NCI-H1092 treated with DMSO at 0.1 percent for 48 hours (cell line): ENCODE measurements around the gene METTL27.
A peak's percentile ranks its signal among the peaks of the same experiment; 100 is the strongest.
"Not testable (repeated sequence)": the region's sequence is repeated elsewhere in the genome, so short reads cannot be mapped to it uniquely, and the experiment has no call there.

ENCODE experiments used
- DNase-seq: peaks from one replicate; lab custom pipeline; 2025; lab: John Stamatoyannopoulos, UW

Gene METTL27

DNA sequence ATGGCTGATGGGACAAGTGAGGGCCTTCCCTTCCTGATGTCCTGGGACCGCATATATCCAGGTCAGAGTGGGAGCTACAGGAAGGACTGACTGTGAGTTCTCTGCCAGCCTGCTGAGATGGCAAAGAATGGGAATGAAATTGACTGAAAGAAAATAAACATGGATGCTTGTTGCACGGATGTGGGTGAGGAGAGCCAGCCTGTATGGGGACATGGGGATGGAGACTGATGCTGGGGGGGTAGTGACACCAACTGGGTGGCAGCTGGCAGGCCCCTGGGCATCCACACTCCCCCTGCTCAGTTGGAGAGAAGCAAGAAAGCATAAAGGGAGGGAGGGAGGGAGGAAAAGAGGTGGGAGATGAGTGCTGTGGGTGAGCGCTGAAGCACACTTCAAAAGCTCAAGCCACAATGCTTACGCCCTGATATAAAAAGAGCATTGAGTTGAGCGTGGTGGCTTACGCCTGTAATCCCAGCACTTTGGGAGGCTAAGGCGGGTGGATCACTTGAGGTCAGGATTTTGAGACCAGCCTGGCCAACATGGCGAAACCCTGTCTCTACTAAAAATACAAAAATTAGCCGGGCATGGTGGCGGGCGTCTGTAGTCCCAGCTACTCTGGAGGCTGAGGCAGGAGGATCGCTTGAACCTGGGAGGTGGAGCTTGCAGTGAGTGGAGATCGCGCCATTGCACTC lies 20.6 kb downstream of the METTL27 start:
- peak; percentile 27 for DNase-seq

DNA sequence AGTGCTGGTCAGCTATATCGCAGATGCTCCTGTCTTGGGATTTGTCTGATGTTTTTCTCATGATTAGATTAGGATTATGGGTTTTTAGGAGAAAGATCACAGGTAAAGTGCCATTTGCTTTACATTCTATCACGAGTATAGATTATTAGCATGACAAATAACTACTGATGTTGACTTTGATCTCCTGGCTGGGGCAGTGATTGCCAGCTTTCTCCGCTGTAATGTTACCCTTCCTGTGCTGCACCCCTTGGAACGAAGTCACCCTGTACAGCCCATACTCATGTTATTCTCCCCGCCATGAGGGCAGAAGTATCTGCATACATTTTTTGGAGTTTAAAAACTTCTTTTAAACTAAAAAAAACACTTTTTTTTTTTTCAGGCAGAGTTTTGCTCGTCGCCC lies 22.3 kb downstream of the METTL27 start:
- DNase-seq = no peak

DNA sequence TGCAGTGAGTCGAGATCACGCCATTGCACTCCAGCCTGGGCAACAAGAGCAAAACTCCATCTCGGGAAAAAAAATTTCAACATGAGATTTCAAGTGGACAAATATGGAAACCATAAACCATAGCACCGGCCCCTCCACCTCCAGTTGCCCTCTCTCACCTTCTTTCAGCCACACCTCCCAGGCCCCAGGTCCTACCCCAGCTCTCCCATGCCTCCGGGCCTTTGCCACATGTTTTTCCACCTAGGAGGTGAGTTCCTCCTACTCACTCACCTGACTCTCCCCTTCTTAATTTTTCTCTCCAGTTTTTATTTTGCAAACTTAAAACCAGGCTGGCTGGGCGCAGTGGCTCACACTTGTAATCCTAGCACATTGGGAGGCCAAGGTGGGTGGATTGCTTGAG lies 25.2 kb downstream of the METTL27 start:
- DNase-seq = no peak

DNA sequence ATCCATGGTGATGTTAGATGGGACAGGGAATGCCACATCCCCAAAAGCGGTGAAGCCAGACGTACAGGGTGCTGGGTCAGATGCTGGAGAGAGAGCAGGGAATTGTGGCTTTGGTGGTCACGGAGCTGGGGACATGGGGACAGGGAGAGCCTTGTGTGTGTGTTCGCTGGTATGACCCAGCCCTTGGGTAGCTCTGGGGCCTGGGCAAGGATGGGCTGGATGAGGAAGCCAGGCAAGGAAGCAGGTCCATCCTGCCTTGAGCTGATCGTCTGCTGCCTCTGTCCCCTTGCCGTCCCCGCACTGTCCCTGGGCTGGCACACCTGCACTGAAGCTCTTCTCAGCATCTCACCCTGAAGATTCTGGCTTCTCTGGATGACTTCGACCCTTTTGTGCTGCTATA lies 26.9 kb downstream of the METTL27 start:
- DNase-seq = no peak

GRCh38 chr7:73812996-73813395 lies 29.3 kb downstream of the METTL27 start:
- DNase-seq = no peak

- peak; percentile 55 for DNase-seq
These were observed 30.6 kb downstream of the METTL27 start for GRCh38 chr7:73811760-73812168.

GRCh38 chr7:73810998-73811360 lies 31.3 kb downstream of the METTL27 start:
- no peak for DNase-seq

GRCh38 chr7:73809467-73809951 lies 32.8 kb downstream of the METTL27 start:
- DNase-seq = no peak

GRCh38 chr7:73802459-73802858 lies 39.9 kb downstream of the METTL27 start:
- no peak for DNase-seq

DNA sequence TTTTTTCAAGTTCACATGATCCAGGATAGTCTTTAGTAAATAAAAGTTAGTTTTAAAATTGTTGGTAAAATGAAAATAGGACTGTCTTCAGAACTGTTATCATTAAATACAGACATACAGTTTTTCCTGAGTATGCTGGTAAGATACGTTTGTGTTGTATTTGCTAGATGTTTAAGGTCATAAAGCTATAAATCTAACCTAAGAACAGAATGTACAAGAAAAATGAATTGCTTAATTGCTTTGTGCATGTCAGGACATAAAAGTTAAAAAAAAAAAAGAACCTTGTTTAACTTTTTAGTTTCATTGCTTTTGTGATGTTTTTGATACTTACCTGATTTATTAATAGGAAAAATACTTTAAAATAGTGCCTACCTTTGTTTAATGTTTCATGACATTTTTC lies 40.7 kb downstream of the METTL27 start:
- no peak for DNase-seq

DNA sequence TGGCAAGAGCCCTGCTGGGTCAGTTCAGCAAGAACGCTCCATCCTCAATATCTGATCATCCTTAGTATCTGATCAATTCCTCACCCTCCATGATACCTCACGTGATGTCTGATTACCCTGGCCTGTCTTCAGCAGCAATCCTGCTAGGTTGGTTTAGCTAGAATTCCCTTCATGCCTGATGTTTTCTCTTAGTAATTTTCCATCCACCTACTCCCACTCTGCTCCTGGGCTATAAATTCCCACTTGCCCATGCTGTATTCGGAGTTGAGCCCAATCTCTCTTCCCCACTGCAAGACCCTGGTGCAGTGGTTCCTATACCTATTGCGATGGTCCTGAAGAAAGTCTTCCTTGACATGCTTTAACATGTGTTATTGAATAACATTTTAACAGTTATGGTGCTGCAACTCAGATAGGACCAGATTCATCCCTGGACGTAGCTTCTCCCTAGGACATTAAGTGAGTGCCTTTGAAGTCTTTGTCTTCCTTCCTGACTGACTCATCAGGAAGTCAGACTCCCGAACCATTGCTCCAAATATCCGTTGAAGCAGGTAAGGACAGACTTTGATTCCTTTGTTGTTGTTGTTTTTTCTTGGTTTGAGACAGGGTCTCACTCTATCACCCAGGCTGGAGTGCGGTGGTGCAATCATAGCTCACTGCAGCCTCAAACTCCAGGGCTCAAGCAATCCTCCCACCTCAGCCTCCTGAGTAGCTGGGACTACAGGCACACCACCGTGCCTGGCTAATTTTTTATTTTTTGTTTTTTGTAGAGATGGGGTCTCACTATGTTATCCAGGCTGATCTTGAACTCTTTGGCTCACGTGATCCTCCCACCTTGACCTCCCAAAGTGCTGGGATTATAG lies 42.8 kb downstream of the METTL27 start:
- DNase-seq = no peak

DNA sequence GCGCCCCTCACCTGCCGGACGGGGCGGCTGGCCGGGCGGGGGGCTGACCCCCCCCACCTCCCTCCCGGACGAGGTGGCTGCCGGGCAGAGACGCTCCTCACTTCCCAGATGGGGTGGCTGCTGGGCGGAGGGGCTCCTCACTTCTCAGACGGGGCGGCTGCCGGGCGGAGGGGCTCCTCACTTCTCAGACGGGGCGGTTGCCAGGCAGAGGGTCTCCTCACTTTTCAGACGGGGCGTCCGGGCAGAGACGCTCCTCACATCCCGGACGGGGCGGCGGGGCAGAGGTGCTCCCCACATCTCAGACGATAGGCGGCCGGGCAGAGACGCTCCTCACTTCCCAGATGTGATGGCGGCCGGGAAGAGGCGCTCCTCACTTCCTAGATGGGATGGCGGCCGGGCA lies 45.1 kb downstream of the METTL27 start:
- not testable (repeated sequence) for DNase-seq

DNA sequence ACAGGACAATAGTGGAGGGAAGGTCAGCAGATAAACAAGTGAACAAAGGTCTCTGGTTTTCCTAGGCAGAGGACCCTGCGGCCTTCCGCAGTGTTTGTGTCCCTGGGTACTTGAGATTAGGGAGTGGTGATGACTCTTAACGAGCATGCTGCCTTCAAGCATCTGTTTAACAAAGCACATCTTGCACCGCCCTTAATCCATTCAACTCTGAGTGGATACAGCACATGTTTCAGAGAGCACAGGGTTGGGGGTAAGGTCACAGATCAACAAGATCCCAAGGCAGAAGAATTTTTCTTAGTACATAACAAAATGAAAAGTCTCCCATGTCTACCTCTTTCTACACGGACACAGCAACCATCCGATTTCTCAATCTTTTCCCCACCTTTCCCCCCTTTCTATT lies 45.7 kb downstream of the METTL27 start:
- not testable (repeated sequence) for DNase-seq

DNA sequence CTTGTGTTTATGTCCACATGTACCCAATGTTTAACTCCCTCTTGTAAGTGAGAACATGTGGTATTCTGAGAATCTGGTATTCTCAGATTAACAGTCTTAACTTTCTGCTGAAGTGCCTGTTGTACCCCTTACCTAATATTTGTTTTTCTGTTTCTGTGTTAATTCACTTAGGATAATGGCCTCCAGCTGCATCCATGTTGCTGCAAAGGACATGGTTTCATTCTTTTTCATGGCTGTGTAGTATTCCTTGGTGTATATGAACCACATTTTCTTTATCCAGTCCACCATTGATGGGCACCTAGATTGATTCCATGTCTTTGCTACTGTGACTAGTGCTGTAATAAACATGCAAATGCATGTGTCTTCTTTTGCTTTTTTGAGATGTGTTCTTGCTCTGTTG lies 47.1 kb downstream of the METTL27 start:
- not testable (repeated sequence) for DNase-seq

DNA sequence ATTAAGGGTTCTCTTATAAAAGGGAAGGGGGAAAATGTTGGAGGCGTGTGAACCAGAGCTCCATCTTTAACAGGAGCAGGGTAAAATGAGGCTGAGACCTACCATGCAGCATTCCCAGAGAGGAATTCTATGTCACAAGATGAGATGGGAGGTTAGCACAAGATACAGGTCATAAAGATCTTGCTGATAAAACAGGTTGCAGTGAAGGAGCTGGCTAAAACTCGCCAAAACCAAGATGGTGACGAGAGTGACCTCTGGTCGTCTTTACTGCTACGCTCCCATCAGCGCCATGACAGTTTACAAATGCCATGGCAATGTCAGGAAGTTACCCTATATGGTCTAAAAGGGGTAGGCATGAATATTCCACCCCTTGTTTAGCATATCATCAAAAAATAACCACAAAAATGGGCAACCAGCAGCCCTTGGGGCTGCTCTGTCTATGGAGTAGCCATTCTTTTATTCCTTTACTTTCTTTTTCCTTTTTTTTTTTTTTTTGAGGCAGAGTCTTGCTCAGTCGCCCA lies 51.1 kb downstream of the METTL27 start:
- not testable (repeated sequence) for DNase-seq

- no peak for DNase-seq
These were observed 53.3 kb downstream of the METTL27 start for GRCh38 chr7:73789051-73789450.

GRCh38 chr7:73787786-73788048 lies 54.6 kb downstream of the METTL27 start:
- not testable (repeated sequence) for DNase-seq

GRCh38 chr7:73786588-73786987 lies 55.7 kb downstream of the METTL27 start:
- no peak for DNase-seq
